K562 (cell line): ENCODE measurements around the gene PCDHGA4. TPM values are rescaled to one million over a fixed set of nuclear protein-coding genes. Genes with fewer than 3 reads are reported as not detected.

Experiments used
- ATAC-seq: fragments of 200-7000 bp; cut with Tn5 transposase; 3 replicates; pipeline ENCODE4 v1.9.1; 2020; ENCODE audit warnings: moderate library complexity
- BruUV-seq: library from RNA; stranded (reverse); fragments of 400-500 nt; replicated peaks from 2 replicates; lab custom pipeline; 2021; lab: Mats Ljungman, UMichigan
- CTCF ChIA-PET: fragments of 300-600 bp; formaldehyde crosslinking; extraction: SDS; loops from one replicate; lab custom pipeline; 2021; ENCODE audit warnings: low intra/inter-chr PET ratio; lab: Yijun Ruan, JAX
- POLR2A ChIA-PET: fragments of 300-600, 350-650 bp; sonication (Branson Sonifier 250); formaldehyde crosslinking; extraction: SDS; loops from one replicate; lab custom pipeline; 2021; ENCODE audit warnings: antibody characterized with exemption, inconsistent platforms; lab: Yijun Ruan, JAX
- DNase-seq, 4 experiments: peaks; one replicate each; pipeline versions ENCODE4 v3.0.0 to v3.0.0-alpha.2; 2011 to 2018; ENCODE audit warnings: low spot score in 3 of 4, mixed read lengths in 3 of 4; ENCODE audit errors: extremely low read depth in 1 of 4
- FAIRE-seq: peaks from 2 replicates; lab custom pipeline; 2011; peaks lifted over from hg19 to GRCh38; lab: Jason Lieb, UNC
- H2AFZ ChIP-seq: 2 replicates; pipeline ENCODE4 v1.6.0; 2011; ENCODE audit warnings: low read depth, low read length, control low read depth, inconsistent platforms
- H3K27ac ChIP-seq: fragments of 200-600 bp; 3 replicates; pipeline ENCODE4 v1.8.0; 2011; ENCODE audit warnings: low read depth, mild to moderate bottlenecking, control low read depth, inconsistent platforms, low read length, moderate library complexity, mixed read lengths; ENCODE audit errors: extremely low read depth
- H3K27me3 ChIP-seq, 2 experiments: fragments of 300-600 bp in 1 of 2; 2 replicates in 1 of 2; 3 replicates in 1 of 2; pipeline versions ENCODE4 v1.6.0 to v1.8.0; 2011; ENCODE audit warnings: inconsistent platforms in 2 of 2, low read length in 2 of 2, mild to moderate bottlenecking in 1 of 2, mixed read lengths in 1 of 2, moderate library complexity in 1 of 2; ENCODE audit not compliant: control insufficient read depth in 2 of 2, insufficient read depth in 2 of 2
- H3K36me3 ChIP-seq: fragments of 300-600 bp; 3 replicates; pipeline ENCODE4 v1.8.0; 2011; ENCODE audit warnings: mild to moderate bottlenecking, low read length, inconsistent platforms; ENCODE audit not compliant: control insufficient read depth, insufficient read depth
- H3K4me1 ChIP-seq, 2 experiments: fragments of 200-600 bp in 1 of 2; replicated peaks in 1 of 2; 2 replicates in 1 of 2; 3 replicates in 1 of 2; pipeline versions ENCODE4 v1.5.1 to v1.8.0; 2011; ENCODE audit warnings: inconsistent platforms in 2 of 2, low read length in 2 of 2, mild to moderate bottlenecking in 1 of 2, mixed read lengths in 1 of 2, moderate library complexity in 1 of 2; ENCODE audit not compliant: control insufficient read depth in 2 of 2, insufficient read depth in 2 of 2
- H3K4me2 ChIP-seq: 2 replicates; pipeline ENCODE4 v1.6.1; 2011; ENCODE audit warnings: low read length, control low read depth, inconsistent platforms, mixed read lengths; ENCODE audit not compliant: insufficient read depth
- H3K4me3 ChIP-seq: fragments of 200-600 bp; sonication (generic), shearing (Covaris generic); 2 replicates; pipeline ENCODE4 v1.5.1; 2016; ENCODE audit warnings: control low read depth, inconsistent platforms
- H3K79me2 ChIP-seq: fragments of 200-600 bp; 3 replicates; pipeline ENCODE4 v1.8.0; 2011; ENCODE audit warnings: low read length, inconsistent platforms; ENCODE audit not compliant: control insufficient read depth, insufficient read depth
- H3K9ac ChIP-seq, 2 experiments: 2 replicates each; pipeline versions ENCODE4 v1.6.0 to v1.6.1; 2011; ENCODE audit warnings: low read depth in 2 of 2, low read length in 2 of 2, control low read depth in 1 of 2, inconsistent platforms in 1 of 2, mild to moderate bottlenecking in 1 of 2, mixed read lengths in 1 of 2; ENCODE audit not compliant: insufficient read depth in 1 of 2
- H3K9me1 ChIP-seq: one replicate; pipeline ENCODE4 v1.6.0; 2011; ENCODE audit warnings: inconsistent platforms, mild to moderate bottlenecking, low read length, moderate library complexity; ENCODE audit not compliant: control insufficient read depth, insufficient read depth
- H3K9me3 ChIP-seq: replicated peaks from 2 replicates; pipeline ENCODE4 v1.5.1; 2011; ENCODE audit warnings: low read depth, low read length, inconsistent platforms; ENCODE audit not compliant: control insufficient read depth, insufficient read depth
- H4K20me1 ChIP-seq: replicated peaks from 2 replicates; pipeline ENCODE4 v1.6.1; 2011; ENCODE audit warnings: low read length, inconsistent platforms, mixed read lengths; ENCODE audit not compliant: control insufficient read depth, insufficient read depth
- BACH1 ChIP-seq: fragments of 200-800 bp; sonication (Bioruptor generic); IDR thresholded peaks from 2 replicates; pipeline ENCODE4 v1.6.1; 2016; ENCODE audit warnings: missing genetic modification characterization, missing compliant biosample characterization
- CGGBP1 ChIP-seq: fragments of 250-450 bp; sonication (Bioruptor Pico); IDR thresholded peaks from 2 replicates; pipeline ENCODE4 v1.9.0; 2021; ENCODE audit warnings: mild to moderate bottlenecking
- CHD4 ChIP-seq: fragments of 200-600 bp; sonication (generic); IDR thresholded peaks from 3 replicates; pipeline ENCODE4 v1.6.1; 2012; ENCODE audit warnings: low read depth, mild to moderate bottlenecking, mixed read lengths, low read length, inconsistent platforms; ENCODE audit not compliant: insufficient read depth, insufficient replicate concordance, poor library complexity, severe bottlenecking
- E2F3 ChIP-seq: fragments of 250-450 bp; sonication (Bioruptor Pico); IDR thresholded peaks from 2 replicates; pipeline ENCODE4 v1.4.0; 2020; ENCODE audit warnings: mild to moderate bottlenecking
- GABPA ChIP-seq: fragments of 200-800 bp; sonication (Bioruptor generic); conservative IDR thresholded peaks from 2 replicates; pipeline ENCODE4 v1.6.1; 2016; ENCODE audit warnings: low read depth, missing genetic modification characterization, missing compliant biosample characterization
- L3MBTL2 ChIP-seq: fragments of 450-650 bp; IDR thresholded peaks from 2 replicates; pipeline ENCODE4 v1.6.1; 2016; ENCODE audit warnings: mild to moderate bottlenecking, moderate library complexity
- PRPF4 ChIP-seq: fragments of 200-400 bp; formaldehyde crosslinking; IDR thresholded peaks from one replicate; pipeline ENCODE4 v1.6.1; 2017; ENCODE audit warnings: low read length, low read depth, mild to moderate bottlenecking; ENCODE audit not compliant: insufficient read depth, poor library complexity, severe bottlenecking
- RB1 ChIP-seq: fragments of 450-650 bp; IDR thresholded peaks from 2 replicates; pipeline ENCODE4 v1.6.1; 2017; ENCODE audit warnings: low read depth, mild to moderate bottlenecking
- SNAPC5 ChIP-seq: fragments of 250-450 bp; sonication (Bioruptor Pico); IDR thresholded peaks from 2 replicates; pipeline ENCODE4 v1.8.0; 2021; ENCODE audit warnings: moderate library complexity, mild to moderate bottlenecking, inconsistent platforms
- STAG1 ChIP-seq: sonication (generic); formaldehyde crosslinking; IDR thresholded peaks from 2 replicates; pipeline ENCODE4 v1.5.0; 2020; ENCODE audit warnings: missing genetic modification reagents, borderline replicate concordance
- ZFX ChIP-seq: sonication (generic); formaldehyde crosslinking; IDR thresholded peaks from 2 replicates; pipeline ENCODE4 v1.8.0; 2022; ENCODE audit warnings: mild to moderate bottlenecking, missing genetic modification reagents, moderate library complexity
- ZNF217 ChIP-seq: sonication (generic); formaldehyde crosslinking; IDR thresholded peaks from 2 replicates; pipeline ENCODE4 v1.8.0; 2022; ENCODE audit warnings: mild to moderate bottlenecking, missing genetic modification reagents
- ZNF24 ChIP-seq: fragments of 450-650 bp; IDR thresholded peaks from 2 replicates; pipeline ENCODE4 v1.6.1; 2016
- ZNF696 ChIP-seq: fragments of 250-450 bp; sonication (Bioruptor Pico); conservative IDR thresholded peaks from 2 replicates; pipeline ENCODE4 v1.4.0; 2020; ENCODE audit warnings: mild to moderate bottlenecking, moderate library complexity
- ZNF717 ChIP-seq: fragments of 250-450 bp; sonication (Bioruptor Pico); IDR thresholded peaks from 2 replicates; pipeline ENCODE4 v1.5.0; 2021
- WGBS: fragments of 100-300 bp; shearing (Covaris generic); methylation state at CpG from one replicate; pipeline ENCODE4 v1.1.6; 2016; ENCODE audit warnings: low coverage, mixed read lengths; ENCODE audit not compliant: insufficient coverage; ENCODE audit errors: missing lambda C conversion rate; 5-methylcytosine and 5-hydroxymethylcytosine counted together
- in situ Hi-C: fragments of 300-500 bp; cut with MboI; formaldehyde crosslinking; loops from 4 replicates; pipeline ENCODE4 v1.15.0; 2018; ENCODE audit warnings: inconsistent platforms, mixed read lengths
- intact Hi-C: fragments of 100-400 bp; cut with micrococcal nuclease; formaldehyde crosslinking; loops from 2 replicates; pipeline ENCODE4 v1.14.2; 2022
- polyA plus RNA-seq, 8 experiments: library from polyadenylated mRNA; depleted of rRNA in 4 of 8; stranded (reverse) in 5 of 8; unstranded in 3 of 8; fragments of >200 nt; fragmentation: Nextera tagmentation in 2 of 8; fragmentation: Illumina TruSeq in 1 of 8; extraction: Ambion mirVana in 2 of 8; extraction: Trizol in 1 of 8; gene quantifications; 2 replicates each; pipeline versions ENCODE4 v1.2.1 to v1.2.3, GENCODE V29; 2011 to 2014; ENCODE audit warnings: inconsistent platforms in 1 of 8, missing spikeins in 1 of 8
- total RNA-seq, 7 experiments: library from RNA; depleted of rRNA in 6 of 7; stranded (reverse); fragments of >200 nt in 6 of 7; fragmentation: Illumina TruSeq in 2 of 7; extraction: Trizol in 2 of 7; gene quantifications; 2 replicates each; pipeline versions ENCODE4 v1.2.1 to v1.2.3, GENCODE V29; 2011 to 2021; ENCODE audit warnings: low replicate concordance in 1 of 7
- TF ChIP-seq, protein P1 (sequence below): sonication (generic); formaldehyde crosslinking; IDR thresholded peaks from 2 replicates; pipeline ENCODE4 v1.8.0; 2023; ENCODE audit warnings: mild to moderate bottlenecking, missing genetic modification reagents
- TF ChIP-seq, protein P2 (sequence below), 2 experiments: fragments of 250-450 bp in 1 of 2; fragments of 450-650 bp in 1 of 2; sonication (Bioruptor Pico) in 1 of 2; IDR thresholded peaks; 2 replicates each; pipeline versions ENCODE4 v1.6.1 to v1.8.0; 2016 to 2021; ENCODE audit warnings: mild to moderate bottlenecking in 2 of 2, moderate library complexity in 2 of 2, missing compliant biosample characterization in 1 of 2, missing genetic modification characterization in 1 of 2
- TF ChIP-seq, protein P3 (sequence below), 2 experiments: fragments of 450-650 bp in 1 of 2; sonication (generic) in 1 of 2; formaldehyde crosslinking; conservative IDR thresholded peaks; 2 replicates each; pipeline versions ENCODE4 v1.4.0 to v1.8.1; 2020 to 2022; ENCODE audit warnings: mild to moderate bottlenecking in 1 of 2, missing genetic modification reagents in 1 of 2

PCDHGA4 gene
- total and polyA plus RNA-seq, 9 of the 15 experiments (the other 6 are each of a cell fraction or from before 2014, with no cell fraction given): 0.12 to 0.40 (median 0.36) TPM; not detected in 2

- FAIRE-seq: no peak
- no peak for DNase-seq
- H3K4me2 ChIP-seq: no peak overlapping the region; the same call in none of the 2 replicates
- H3K4me1 ChIP-seq: peaks cover 3 to 12% of the 10 kb centered on the region in 2 experiments; a peak in 3 of 5 replicates
- peaks cover 0 to 21% of the 10 kb centered on the region in 2 experiments; a peak in 2 of 5 replicates for H3K27me3 ChIP-seq
- H2AFZ ChIP-seq: 0 out of 2 replicates have a peak overlapping the region, but pooled peaks have one; percentile 4
- no peak for TF ChIP-seq BACH1 (tag)
- TF ChIP-seq ZFX: no peak
- no peak for TF ChIP-seq RB1
- no peak for TF ChIP-seq SNAPC5 (CRISPR knock-in tag)
- no peak for TF ChIP-seq CGGBP1 (CRISPR knock-in tag)
- no peak for TF ChIP-seq L3MBTL2
- no peak for TF ChIP-seq STAG1
- no peak for TF ChIP-seq E2F3
- no peak for TF ChIP-seq ZNF217 (CRISPR knock-in tag)
- TF ChIP-seq ZNF24: no peak
- TF ChIP-seq ZNF696 (CRISPR knock-in tag): no peak
- TF ChIP-seq CHD4: no peak
- TF ChIP-seq PRPF4: no peak
- TF ChIP-seq, protein P1, sequence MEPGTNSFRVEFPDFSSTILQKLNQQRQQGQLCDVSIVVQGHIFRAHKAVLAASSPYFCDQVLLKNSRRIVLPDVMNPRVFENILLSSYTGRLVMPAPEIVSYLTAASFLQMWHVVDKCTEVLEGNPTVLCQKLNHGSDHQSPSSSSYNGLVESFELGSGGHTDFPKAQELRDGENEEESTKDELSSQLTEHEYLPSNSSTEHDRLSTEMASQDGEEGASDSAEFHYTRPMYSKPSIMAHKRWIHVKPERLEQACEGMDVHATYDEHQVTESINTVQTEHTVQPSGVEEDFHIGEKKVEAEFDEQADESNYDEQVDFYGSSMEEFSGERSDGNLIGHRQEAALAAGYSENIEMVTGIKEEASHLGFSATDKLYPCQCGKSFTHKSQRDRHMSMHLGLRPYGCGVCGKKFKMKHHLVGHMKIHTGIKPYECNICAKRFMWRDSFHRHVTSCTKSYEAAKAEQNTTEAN (CRISPR knock-in tag): no peak
- TF ChIP-seq, protein P2, sequence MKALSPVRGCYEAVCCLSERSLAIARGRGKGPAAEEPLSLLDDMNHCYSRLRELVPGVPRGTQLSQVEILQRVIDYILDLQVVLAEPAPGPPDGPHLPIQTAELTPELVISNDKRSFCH (CRISPR knock-in tag; IDR thresholded peaks at IDR 0.05): no peak
- TF ChIP-seq, protein P2 (tag; IDR thresholded peaks at IDR 0.05): no peak
- TF ChIP-seq, protein P3, sequence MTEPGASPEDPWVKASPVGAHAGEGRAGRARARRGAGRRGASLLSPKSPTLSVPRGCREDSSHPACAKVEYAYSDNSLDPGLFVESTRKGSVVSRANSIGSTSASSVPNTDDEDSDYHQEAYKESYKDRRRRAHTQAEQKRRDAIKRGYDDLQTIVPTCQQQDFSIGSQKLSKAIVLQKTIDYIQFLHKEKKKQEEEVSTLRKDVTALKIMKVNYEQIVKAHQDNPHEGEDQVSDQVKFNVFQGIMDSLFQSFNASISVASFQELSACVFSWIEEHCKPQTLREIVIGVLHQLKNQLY (CRISPR knock-in tag; conservative IDR thresholded peaks at IDR 0.05): no peak
- TF ChIP-seq ZNF717 (CRISPR knock-in tag): no peak
- TF ChIP-seq GABPA: no peak
- WGBS: 26% methylated on average over 24 of the region's 24 CpGs
- ChIA-PET POLR2A (interaction anchor here (1.0 to 1.5 kb wide), 3 partner anchors 9 to 163 kb away, joined by 3 to 5 read pairs (median 3); partner anchors contain the start of gene PCDHGA5), CTCF (no interaction called here)
- no TSS peak for BruUV-seq
- in situ Hi-C loops: no loop called here
- no peaks in the 10 kb centered on the region; the same call in 1 of the 2 replicates for H3K9me3 ChIP-seq
- H4K20me1 ChIP-seq: no peaks in the 10 kb centered on the region
- H3K9me1 ChIP-seq: no peaks in the 10 kb centered on the region
- no peak overlapping the region for H3K27ac ChIP-seq
- intact Hi-C loops: no loop called here
- H3K36me3 ChIP-seq: no peaks in the 10 kb centered on the region
- no peak overlapping the region for H3K9ac ChIP-seq
- H3K4me3 ChIP-seq: no peak overlapping the region
- H3K79me2 ChIP-seq: no peaks in the 10 kb centered on the region
- ATAC-seq: no peak
These were observed 820 bp downstream of the PCDHGA4 start for GRCh38 chr5:141355641-141356040.
